HL-60/S4 (cell line): ENCODE data around the gene MAP4.

Experiments
- in situ Hi-C: fragments of 300-500 bp; cut with MboI; formaldehyde crosslinking; loops from 2 replicates; pipeline ENCODE4 v1.14.3; 2022; ENCODE audit warnings: low sequenced_read_pairs

Gene MAP4

GRCh38 chr3:47867451-47868044 is 148.7 kb downstream of the MAP4 start:
- in situ Hi-C loops = no loop called here

GRCh38 chr3:47865192-47865591 is 151.0 kb downstream of the MAP4 start:
- in situ Hi-C loops = no loop called here

- in situ Hi-C loops = no loop called here
Observed at GRCh38 chr3:47863391-47864128, 152.7 kb downstream of the MAP4 start.

GRCh38 chr3:47859956-47860605 is 156.1 kb downstream of the MAP4 start:
- in situ Hi-C loops = no loop called here

GRCh38 chr3:47857151-47857550 is 159.1 kb downstream of the MAP4 start:
- in situ Hi-C loops = no loop called here

GRCh38 chr3:47856669-47857068 is 159.5 kb downstream of the MAP4 start:
- in situ Hi-C loops = no loop called here

GRCh38 chr3:47855461-47856383 is 160.5 kb downstream of the MAP4 start:
- in situ Hi-C loops = no loop called here

GRCh38 chr3:47854720-47855455 is 161.3 kb downstream of the MAP4 start:
- in situ Hi-C loops = no loop called here

GRCh38 chr3:47854267-47854666 is 161.9 kb downstream of the MAP4 start:
- in situ Hi-C loops = no loop called here

- in situ Hi-C loops = no loop called here
Observed at GRCh38 chr3:47852604-47853602, 163.3 kb downstream of the MAP4 start.

GRCh38 chr3:47851888-47852603 is 164.2 kb downstream of the MAP4 start:
- in situ Hi-C loops = no loop called here

GRCh38 chr3:47850564-47851410 is 165.4 kb downstream of the MAP4 start:
- in situ Hi-C loops = no loop called here

- in situ Hi-C loops = loop anchor here (25.0 kb wide), 1 partner anchor 312 kb away; no protein-coding TSS in a partner anchor
Observed at GRCh38 chr3:47849699-47850563, 166.3 kb downstream of the MAP4 start.

GRCh38 chr3:47849186-47849698 is 167.0 kb downstream of the MAP4 start:
- in situ Hi-C loops = loop anchor here (25.0 kb wide), 1 partner anchor 313 kb away; no protein-coding TSS in a partner anchor

- in situ Hi-C loops = loop anchor here (25.0 kb wide), 1 partner anchor 314 kb away; no protein-coding TSS in a partner anchor
Observed at GRCh38 chr3:47848599-47849117, 167.6 kb downstream of the MAP4 start.
